GM12864 (cell line): Measurements from ENCODE around the gene ADAMTS14.

Experiments used
- DNase-seq: peaks from one replicate; pipeline ENCODE4 v3.0.0-alpha.2; 2011; ENCODE audit warnings: low read depth
- H3K4me3 ChIP-seq: 2 replicates; pipeline ENCODE4 v1.5.1; 2011; ENCODE audit warnings: mild to moderate bottlenecking, low read depth, low read length, control low read depth
- CTCF ChIP-seq: IDR thresholded peaks from 2 replicates; pipeline ENCODE4 v1.5.1; 2011; ENCODE audit warnings: low read depth, mild to moderate bottlenecking, moderate library complexity, low read length, control low read depth, inconsistent platforms; ENCODE audit errors: missing control alignments

ADAMTS14 gene

GRCh38 chr10:70745555-70745954 lies 73.2 kb downstream of the ADAMTS14 start:
- DNase-seq, result no peak
- TF ChIP-seq CTCF, result no peak
- no peak overlapping the region for H3K4me3 ChIP-seq

GRCh38 chr10:70747192-70747965 lies 75.1 kb downstream of the ADAMTS14 start:
- DNase-seq, result no peak
- TF ChIP-seq CTCF, result no peak
- no peak overlapping the region for H3K4me3 ChIP-seq

- TF ChIP-seq CTCF, result no peak
- no peak overlapping the region for H3K4me3 ChIP-seq
- DNase-seq, result no peak
Observed at GRCh38 chr10:70748305-70748704, 76.0 kb downstream of the ADAMTS14 start.

- no peak for TF ChIP-seq CTCF
- no peak for DNase-seq
Observed at GRCh38 chr10:70748801-70749573, 76.7 kb downstream of the ADAMTS14 start.

GRCh38 chr10:70749756-70750155 lies 77.5 kb downstream of the ADAMTS14 start:
- no peak overlapping the region for H3K4me3 ChIP-seq
- no peak for TF ChIP-seq CTCF
- no peak for DNase-seq

More at GRCh38 chr10:70748801-70749573, 76.7 kb downstream of the ADAMTS14 start:
- H3K4me3 ChIP-seq, result no peak overlapping the region

GRCh38 chr10:70750156-70750703 lies 77.9 kb downstream of the ADAMTS14 start:
- H3K4me3 ChIP-seq, result no peak overlapping the region
- no peak for TF ChIP-seq CTCF
- DNase-seq, result no peak
